GM12878 (cell line): Measurements from ENCODE around the gene SLC2A1. TPM values are rescaled to one million over a fixed set of nuclear protein-coding genes. Genes with fewer than 3 reads are reported as not detected.

Experiments
- BACH1 ChIP-seq: fragments of 450-650 bp; IDR thresholded peaks from 2 replicates; pipeline ENCODE4 v1.6.1; 2017; ENCODE audit warnings: mild to moderate bottlenecking, borderline replicate concordance
- CHD2 ChIP-seq: IDR thresholded peaks from 2 replicates; pipeline ENCODE4 v1.6.1; 2011; ENCODE audit warnings: low read depth, low read length, improper control_type of control experiment, borderline replicate concordance
- CHD4 ChIP-seq: fragments of 200-600 bp; sonication (generic); IDR thresholded peaks from 2 replicates; pipeline ENCODE4 v1.6.1; 2016; ENCODE audit warnings: mild to moderate bottlenecking
- E4F1 ChIP-seq: fragments of 450-650 bp; IDR thresholded peaks from 2 replicates; pipeline ENCODE4 v1.6.1; 2018; ENCODE audit warnings: borderline replicate concordance, mild to moderate bottlenecking; ENCODE audit not compliant: partially characterized antibody
- JUNB ChIP-seq: IDR thresholded peaks from 2 replicates; pipeline ENCODE4 v1.6.1; 2016; ENCODE audit warnings: antibody characterized with exemption, mild to moderate bottlenecking
- MXI1 ChIP-seq: fragments of 150-350 bp; IDR thresholded peaks from 2 replicates; pipeline ENCODE4 v1.6.1; 2011; ENCODE audit warnings: low read depth, mild to moderate bottlenecking, inconsistent platforms, low read length, improper control_type of control experiment
- NFIC ChIP-seq: IDR thresholded peaks from 2 replicates; pipeline ENCODE4 v1.6.1; 2012; ENCODE audit warnings: low read depth, mild to moderate bottlenecking, inconsistent platforms, low read length, moderate library complexity
- PBX3 ChIP-seq: IDR thresholded peaks from 2 replicates; pipeline ENCODE4 v1.6.1; 2011; ENCODE audit warnings: mild to moderate bottlenecking, low read depth, low read length, moderate library complexity; ENCODE audit not compliant: insufficient replicate concordance
- POLR2AphosphoS2 ChIP-seq: IDR thresholded peaks from 2 replicates; pipeline ENCODE4 v1.6.1; 2011; ENCODE audit warnings: low read depth, mild to moderate bottlenecking, low read length, improper control_type of control experiment, moderate library complexity
- RELA ChIP-seq: fragments of 450-650 bp; IDR thresholded peaks from 2 replicates; pipeline ENCODE4 v1.8.0; 2014; ENCODE audit warnings: borderline replicate concordance; ENCODE audit not compliant: partially characterized antibody
- SRF ChIP-seq, 2 experiments: IDR thresholded peaks; 2 replicates each; pipeline ENCODE4 v1.6.1; 2011; ENCODE audit warnings: low read depth in 2 of 2, low read length in 2 of 2, mild to moderate bottlenecking in 1 of 2, moderate library complexity in 1 of 2
- YY1 ChIP-seq: IDR thresholded peaks from 2 replicates; pipeline ENCODE4 v1.6.1; 2011; ENCODE audit warnings: low read depth, mild to moderate bottlenecking, low read length
- ZNF384 ChIP-seq: IDR thresholded peaks from 2 replicates; pipeline ENCODE4 v1.6.1; 2012; ENCODE audit warnings: low read depth, mild to moderate bottlenecking, low read length, improper control_type of control experiment, borderline replicate concordance
- ZNF592 ChIP-seq: fragments of 450-650 bp; IDR thresholded peaks from 2 replicates; pipeline ENCODE4 v1.6.1; 2017; ENCODE audit warnings: mild to moderate bottlenecking, moderate library complexity
- polyA plus RNA-seq, 11 experiments: library from polyadenylated mRNA; depleted of rRNA in 4 of 11; unstranded in 6 of 11; stranded (reverse) in 5 of 11; fragments of >200 nt; fragmentation: Nextera tagmentation in 4 of 11; fragmentation: Illumina TruSeq in 1 of 11; extraction: Ambion mirVana in 4 of 11; extraction: Trizol in 1 of 11; gene quantifications; 1 replicate in 1 of 11; 2 replicates in 10 of 11; pipeline versions ENCODE4 v1.2.1 to v1.2.3, GENCODE V29; 2011 to 2016; ENCODE audit warnings: inconsistent platforms in 2 of 11, missing spikeins in 2 of 11, low read depth in 1 of 11
- total RNA-seq, 4 experiments: library from RNA; depleted of rRNA in 3 of 4; stranded (reverse); fragments of >200 nt in 3 of 4; fragmentation: Illumina TruSeq in 1 of 4; extraction: Trizol in 1 of 4; gene quantifications; 2 replicates each; pipeline versions ENCODE4 v1.2.1 to v1.2.3, GENCODE V29; 2013 to 2021
- TF ChIP-seq, protein P1 (sequence below): fragments of 450-650 bp; conservative IDR thresholded peaks from 2 replicates; pipeline ENCODE4 v1.6.1; 2017; ENCODE audit warnings: mild to moderate bottlenecking, moderate library complexity
- TF ChIP-seq, protein P2 (sequence below): fragments of 150-350 bp; IDR thresholded peaks from 2 replicates; pipeline ENCODE4 v1.6.1; 2014; ENCODE audit warnings: mild to moderate bottlenecking, low read depth, low read length

SLC2A1 gene
- total and polyA plus RNA-seq, 10 of the 15 experiments (the other 5 are each of a cell fraction or from before 2014, with no cell fraction given): 5.7 to 66.0 (median 44.2) TPM

DNA sequence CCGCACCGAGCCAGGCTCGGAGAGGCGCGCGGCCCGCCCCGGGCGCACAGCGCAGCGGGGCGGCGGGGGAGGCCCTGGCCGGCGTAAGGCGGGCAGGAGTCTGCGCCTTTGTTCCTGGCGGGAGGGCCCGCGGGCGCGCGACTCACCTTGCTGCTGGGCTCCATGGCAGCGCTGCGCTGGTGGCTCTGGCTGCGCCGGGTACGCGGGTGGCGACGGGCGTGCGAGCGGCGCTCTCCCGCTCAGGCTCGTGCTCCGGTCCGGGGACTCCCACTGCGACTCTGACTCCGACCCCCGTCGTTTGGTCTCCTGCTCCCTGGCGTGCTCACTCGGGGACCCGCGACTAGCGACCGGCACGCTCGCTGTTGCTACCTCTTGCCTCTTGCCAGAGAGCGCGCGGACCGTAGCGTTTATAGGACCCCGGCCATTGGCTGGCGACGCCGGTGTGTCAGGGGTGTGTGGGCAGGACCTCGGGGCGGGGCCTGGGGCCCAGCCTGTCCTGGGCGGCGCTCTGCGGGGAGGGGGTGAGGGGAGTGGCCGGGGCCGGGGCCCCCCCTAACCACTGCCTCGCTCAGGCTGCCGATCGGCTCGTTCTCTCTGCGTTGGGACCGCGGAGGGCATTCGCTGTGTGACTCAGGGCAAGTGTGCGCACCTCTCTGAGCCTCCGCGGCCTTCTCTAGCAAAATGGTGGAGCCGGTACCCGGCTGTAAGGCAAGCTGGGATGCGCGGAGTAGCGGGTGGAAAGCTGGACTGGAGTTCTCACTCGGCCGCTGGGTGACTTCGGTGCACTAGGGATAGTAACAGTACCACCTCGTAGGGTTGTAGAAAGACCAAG lies at the start of gene SLC2A1 (continued):
- TF ChIP-seq ZNF592 (no peak), YY1 (peak; percentile 73), JUNB (no peak), SRF (IDR thresholded peaks at IDR 0.05; ENCODE audit: low read depth in 2 of 2, low read length in 2 of 2) (no peak), E4F1 (no peak), NFIC (no peak), PBX3 (no peak), RELA (no peak), BACH1 (peak; percentile 16; the same call in 1 of the 2 replicates), CHD4 (no peak), POLR2AphosphoS2 (peak; percentile 97), CHD2 (peak; percentile 17; the same call in 1 of the 2 replicates), ZNF384 (no peak), MXI1 (peak; percentile 75)
- TF ChIP-seq, protein P1, sequence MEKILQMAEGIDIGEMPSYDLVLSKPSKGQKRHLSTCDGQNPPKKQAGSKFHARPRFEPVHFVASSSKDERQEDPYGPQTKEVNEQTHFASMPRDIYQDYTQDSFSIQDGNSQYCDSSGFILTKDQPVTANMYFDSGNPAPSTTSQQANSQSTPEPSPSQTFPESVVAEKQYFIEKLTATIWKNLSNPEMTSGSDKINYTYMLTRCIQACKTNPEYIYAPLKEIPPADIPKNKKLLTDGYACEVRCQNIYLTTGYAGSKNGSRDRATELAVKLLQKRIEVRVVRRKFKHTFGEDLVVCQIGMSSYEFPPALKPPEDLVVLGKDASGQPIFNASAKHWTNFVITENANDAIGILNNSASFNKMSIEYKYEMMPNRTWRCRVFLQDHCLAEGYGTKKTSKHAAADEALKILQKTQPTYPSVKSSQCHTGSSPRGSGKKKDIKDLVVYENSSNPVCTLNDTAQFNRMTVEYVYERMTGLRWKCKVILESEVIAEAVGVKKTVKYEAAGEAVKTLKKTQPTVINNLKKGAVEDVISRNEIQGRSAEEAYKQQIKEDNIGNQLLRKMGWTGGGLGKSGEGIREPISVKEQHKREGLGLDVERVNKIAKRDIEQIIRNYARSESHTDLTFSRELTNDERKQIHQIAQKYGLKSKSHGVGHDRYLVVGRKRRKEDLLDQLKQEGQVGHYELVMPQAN: peak; percentile 90
- TF ChIP-seq, protein P2, sequence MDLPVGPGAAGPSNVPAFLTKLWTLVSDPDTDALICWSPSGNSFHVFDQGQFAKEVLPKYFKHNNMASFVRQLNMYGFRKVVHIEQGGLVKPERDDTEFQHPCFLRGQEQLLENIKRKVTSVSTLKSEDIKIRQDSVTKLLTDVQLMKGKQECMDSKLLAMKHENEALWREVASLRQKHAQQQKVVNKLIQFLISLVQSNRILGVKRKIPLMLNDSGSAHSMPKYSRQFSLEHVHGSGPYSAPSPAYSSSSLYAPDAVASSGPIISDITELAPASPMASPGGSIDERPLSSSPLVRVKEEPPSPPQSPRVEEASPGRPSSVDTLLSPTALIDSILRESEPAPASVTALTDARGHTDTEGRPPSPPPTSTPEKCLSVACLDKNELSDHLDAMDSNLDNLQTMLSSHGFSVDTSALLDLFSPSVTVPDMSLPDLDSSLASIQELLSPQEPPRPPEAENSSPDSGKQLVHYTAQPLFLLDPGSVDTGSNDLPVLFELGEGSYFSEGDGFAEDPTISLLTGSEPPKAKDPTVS: no peak
